Measurements from ENCODE around the gene DHCR7. TPM values are rescaled to one million over a fixed set of nuclear protein-coding genes. Genes with fewer than 3 reads are reported as not detected.

Gene DHCR7
- total RNA-seq, 4 donors from 2014 or later = 7.1 to 24.1 (median 17.8) TPM

DNA sequence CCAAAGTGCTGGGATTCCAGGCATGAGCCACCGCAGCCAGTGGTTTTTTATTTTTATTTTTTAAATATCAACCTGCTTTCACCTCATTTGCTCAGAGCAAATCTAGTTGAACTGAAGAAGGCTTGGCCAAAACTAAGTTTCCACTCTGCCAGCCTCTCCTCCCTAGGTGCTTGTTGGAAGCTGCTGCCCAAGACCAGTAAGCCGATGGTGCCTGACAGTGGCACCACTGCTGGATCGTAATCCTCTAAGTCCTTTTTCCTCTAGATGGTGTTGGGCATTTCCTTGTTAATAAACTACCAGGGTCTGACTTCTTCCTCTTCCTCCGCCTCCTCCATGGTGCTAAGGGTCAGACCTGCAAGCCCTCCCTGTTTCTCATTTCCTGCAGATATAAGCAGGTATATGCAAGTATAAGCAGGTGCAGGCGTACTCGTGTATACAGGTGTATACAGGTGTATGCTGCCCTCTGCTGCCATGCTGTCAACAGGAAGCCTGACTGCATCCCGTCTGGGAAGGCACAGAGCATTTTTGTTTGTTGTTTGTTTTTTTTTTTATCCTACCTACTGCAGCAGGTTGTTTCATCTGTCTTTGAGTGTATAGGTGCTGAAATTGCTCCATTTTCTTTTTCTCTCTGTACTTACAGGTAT is 6.4 kb upstream of the DHCR7 start:
- Histone ChIP-seq H3K27ac (no peak overlapping the region), H3K4me3 (no peak overlapping the region), H3K9me3 (no peaks in the 10 kb centered on the region), H3K4me1 (no peaks in the 10 kb centered on the region), H3K36me3 (no peaks in the 10 kb centered on the region), H3K27me3 (no peaks in the 10 kb centered on the region)
- no peak for DNase-seq
- intact Hi-C loops (cut with DNase I; ENCODE audit: low total_unique reads) = no loop called here
- TF ChIP-seq POLR2A (IDR thresholded peaks at IDR 0.05) = no peak
- no peak for TF ChIP-seq CTCF (IDR thresholded peaks at IDR 0.05)

- intact Hi-C loops (cut with DNase I; ENCODE audit: low total_unique reads) = no loop called here
- Histone ChIP-seq H3K9me3 (no peaks in the 10 kb centered on the region), H3K27me3 (no peaks in the 10 kb centered on the region), H3K4me1 (no peaks in the 10 kb centered on the region), H3K36me3 (no peaks in the 10 kb centered on the region), H3K27ac (no peak overlapping the region), H3K4me3 (peak overlapping the region; percentile 81 to 98)
- DNase-seq = no peak
- no peak for TF ChIP-seq POLR2A (IDR thresholded peaks at IDR 0.05)
- TF ChIP-seq CTCF (IDR thresholded peaks at IDR 0.05) = no peak
Observed at GRCh38 chr11:71453918-71454304, 5.7 kb upstream of the DHCR7 start.

DNA sequence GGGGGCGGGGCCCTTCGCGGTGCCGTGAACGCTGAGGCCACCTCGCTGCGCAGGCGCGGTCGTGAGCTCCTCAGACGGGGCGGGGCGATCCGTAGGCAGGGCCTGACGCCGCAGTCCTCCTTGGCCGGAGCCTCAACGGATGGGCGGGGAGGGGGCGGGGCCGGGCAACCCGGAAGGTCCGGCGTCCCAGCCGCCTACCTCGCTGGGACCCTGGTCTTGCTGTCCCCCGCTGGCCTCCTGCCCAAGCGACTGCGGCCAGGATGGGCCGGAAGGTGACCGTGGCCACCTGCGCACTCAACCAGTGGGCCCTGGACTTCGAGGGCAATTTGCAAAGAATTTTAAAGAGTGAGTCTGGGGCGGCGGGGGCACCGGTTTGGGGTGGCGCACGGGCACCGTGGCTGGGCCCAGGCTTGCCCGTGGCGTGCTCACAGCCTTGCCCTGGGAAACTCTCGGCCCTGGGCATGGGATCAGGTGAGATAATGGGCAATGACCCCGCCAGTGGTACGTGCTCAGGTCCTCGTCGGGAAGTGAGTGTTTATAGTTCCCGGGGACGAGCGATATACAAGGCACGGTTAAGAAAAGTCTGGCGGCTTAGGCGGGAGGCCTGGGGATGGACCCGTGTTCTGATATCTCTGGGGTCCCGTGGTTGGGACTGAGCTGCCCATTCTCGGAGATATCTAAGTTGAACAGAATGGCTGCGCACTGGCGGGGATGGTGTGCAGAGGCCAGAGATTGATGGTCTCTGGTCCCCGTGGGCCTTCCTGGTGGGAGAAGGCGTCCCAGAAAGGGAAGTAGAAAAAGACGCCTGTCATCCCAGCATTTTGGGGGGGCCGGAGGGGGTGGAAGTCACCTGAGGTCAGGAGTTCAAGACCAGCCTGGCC is 5.1 kb upstream of the DHCR7 start, which contains the start of gene NADSYN1:
Gene NADSYN1 (plus strand): TSS at position 167 of the 881 bp plus-strand sequence. CDS start 94 bp downstream, at position 261.
- Histone ChIP-seq H3K4me3 (peak within 1 kb of the TSS; percentile 81 to 98), H3K9me3 (no peaks in the 10 kb centered on the region), H3K36me3 (no peaks in the 10 kb centered on the region), H3K27me3 (no peaks in the 10 kb centered on the region), H3K27ac (peak within 1 kb of the TSS; percentile 56 to 85), H3K4me1 (no peaks in the 10 kb centered on the region)
- DNase-seq = peak; percentile 97 to 98
- TF ChIP-seq CTCF (IDR thresholded peaks at IDR 0.05) (no peak), POLR2A (IDR thresholded peaks at IDR 0.05) (peak in 1 of 2 donors; percentile 61)
- intact Hi-C loops (cut with DNase I; ENCODE audit: low total_unique reads) = no loop called here

- H3K4me1 ChIP-seq = no peaks in the 10 kb centered on the region
- intact Hi-C loops (cut with DNase I; ENCODE audit: low total_unique reads) = no loop called here
Observed at GRCh38 chr11:71452199-71453036, 4.2 kb upstream of the DHCR7 start.

More at GRCh38 chr11:71452199-71453036, 4.2 kb upstream of the DHCR7 start:
- peak overlapping the region; percentile 56 to 85 for H3K27ac ChIP-seq
- TF ChIP-seq CTCF (IDR thresholded peaks at IDR 0.05) (no peak), POLR2A (IDR thresholded peaks at IDR 0.05) (no peak)
- H3K4me3 ChIP-seq = peak overlapping the region; percentile 81 to 98
- no peaks in the 10 kb centered on the region for H3K36me3 ChIP-seq
- no peaks in the 10 kb centered on the region for H3K9me3 ChIP-seq
- H3K27me3 ChIP-seq = no peaks in the 10 kb centered on the region
- DNase-seq = peak; percentile 42 to 52

Measured in uterus (tissue), 4 donors.